Measurements from ENCODE around the gene TMEM132D. TPM values are rescaled to one million over a fixed set of nuclear protein-coding genes. Genes with fewer than 3 reads are reported as not detected.

The TMEM132D gene
- total RNA-seq, 1 donor from 2014 or later, result 1.1 TPM

GRCh38 chr12:129325566-129325965, 578.3 kb downstream of the TMEM132D start:
- Mint-ChIP-seq H3K9me3 (no peaks in the 10 kb centered on the region), H3K4me1 (peaks cover 12% of the 10 kb centered on the region)
- TF ChIP-seq CTCF (IDR thresholded peaks at IDR 0.05), result no peak
- no peak for TF ChIP-seq EZH2 (IDR thresholded peaks at IDR 0.05)
- no peak for TF ChIP-seq EZH2phosphoT487 (IDR thresholded peaks at IDR 0.05)

GRCh38 chr12:129312048-129312447, 591.8 kb downstream of the TMEM132D start:
- no peak for TF ChIP-seq EZH2phosphoT487 (IDR thresholded peaks at IDR 0.05)
- TF ChIP-seq CTCF (IDR thresholded peaks at IDR 0.05), result no peak
- Histone ChIP-seq H4K20me1 (ENCODE audit: low read depth) (no peaks in the 10 kb centered on the region), H3K9me3 (ENCODE audit: low read depth) (no peaks in the 10 kb centered on the region), H3K27ac (no peak overlapping the region), H3K9ac (no peak overlapping the region), H3K4me1 (peaks cover 5% of the 10 kb centered on the region), H3K4me2 (no peak overlapping the region), H3K4me3 (no peak overlapping the region), H2AFZ (replicated peaks) (no peak overlapping the region), H3F3A (ENCODE audit: low read depth) (no peaks in the 10 kb centered on the region), H3K27me3 (no peaks in the 10 kb centered on the region), H3K36me3 (no peaks in the 10 kb centered on the region), H3K79me2 (ENCODE audit: low read depth) (no peaks in the 10 kb centered on the region)
- H3K27ac Mint-ChIP-seq, result no peak overlapping the region
- no peaks in the 10 kb centered on the region for H3K36me3 Mint-ChIP-seq
- H3K27me3 Mint-ChIP-seq (ENCODE audit: insufficient read depth, low read depth), result no peaks in the 10 kb centered on the region
- H3K9me3 Mint-ChIP-seq, result peaks cover 4% of the 10 kb centered on the region
- DNase-seq (ENCODE audit: low spot score), result peak; percentile 48
- no peaks in the 10 kb centered on the region for H3K4me1 Mint-ChIP-seq
- H3K4me3 Mint-ChIP-seq, result no peak overlapping the region

More at GRCh38 chr12:129325566-129325965, 578.3 kb downstream of the TMEM132D start:
- Mint-ChIP-seq H3K36me3 (no peaks in the 10 kb centered on the region), H3K4me3 (no peak overlapping the region), H3K27ac (no peak overlapping the region), H3K27me3 (ENCODE audit: insufficient read depth, low read depth) (no peaks in the 10 kb centered on the region)
- Histone ChIP-seq H3K27me3 (no peaks in the 10 kb centered on the region), H3F3A (ENCODE audit: low read depth) (no peaks in the 10 kb centered on the region), H3K36me3 (no peaks in the 10 kb centered on the region), H4K20me1 (ENCODE audit: low read depth) (no peaks in the 10 kb centered on the region), H3K4me2 (no peak overlapping the region), H3K27ac (no peak overlapping the region), H3K4me3 (no peak overlapping the region), H3K79me2 (ENCODE audit: low read depth) (no peaks in the 10 kb centered on the region), H2AFZ (replicated peaks) (no peak overlapping the region), H3K9ac (no peak overlapping the region), H3K9me3 (ENCODE audit: low read depth) (no peaks in the 10 kb centered on the region), H3K4me1 (peaks cover 3% of the 10 kb centered on the region)
- no peak for DNase-seq (ENCODE audit: low spot score)

- H3K9me3 Mint-ChIP-seq, result peaks cover 4% of the 10 kb centered on the region
- H3K4me1 ChIP-seq, result peaks cover 5% of the 10 kb centered on the region
- no peaks in the 10 kb centered on the region for H3K36me3 Mint-ChIP-seq
- H4K20me1 ChIP-seq (ENCODE audit: low read depth), result no peaks in the 10 kb centered on the region
- no peaks in the 10 kb centered on the region for H3K27me3 ChIP-seq
- H3F3A ChIP-seq (ENCODE audit: low read depth), result no peaks in the 10 kb centered on the region
- H2AFZ ChIP-seq (replicated peaks), result no peak overlapping the region
- no peaks in the 10 kb centered on the region for H3K4me1 Mint-ChIP-seq
- H3K4me2 ChIP-seq, result no peak overlapping the region
- no peak overlapping the region for H3K9ac ChIP-seq
- H3K27ac Mint-ChIP-seq, result no peak overlapping the region
- H3K27me3 Mint-ChIP-seq (ENCODE audit: insufficient read depth, low read depth), result no peaks in the 10 kb centered on the region
- DNase-seq (ENCODE audit: low spot score), result no peak
- no peak overlapping the region for H3K27ac ChIP-seq
- no peak for TF ChIP-seq CTCF (IDR thresholded peaks at IDR 0.05)
- H3K79me2 ChIP-seq (ENCODE audit: low read depth), result no peaks in the 10 kb centered on the region
- H3K4me3 Mint-ChIP-seq, result no peak overlapping the region
- no peaks in the 10 kb centered on the region for H3K9me3 ChIP-seq (ENCODE audit: low read depth)
- no peaks in the 10 kb centered on the region for H3K36me3 ChIP-seq
- no peak overlapping the region for H3K4me3 ChIP-seq
Measured at GRCh38 chr12:129310346-129310745, 593.5 kb downstream of the TMEM132D start.

GRCh38 chr12:129305851-129306250, 598.0 kb downstream of the TMEM132D start:
- Histone ChIP-seq H3K36me3 (no peaks in the 10 kb centered on the region), H4K20me1 (ENCODE audit: low read depth) (no peaks in the 10 kb centered on the region), H3K9ac (no peak overlapping the region), H3K4me1 (peaks cover 5% of the 10 kb centered on the region), H3K27ac (no peak overlapping the region), H3K79me2 (ENCODE audit: low read depth) (no peaks in the 10 kb centered on the region), H3K4me2 (no peak overlapping the region), H2AFZ (replicated peaks) (no peak overlapping the region), H3F3A (ENCODE audit: low read depth) (no peaks in the 10 kb centered on the region), H3K27me3 (no peaks in the 10 kb centered on the region), H3K9me3 (ENCODE audit: low read depth) (no peaks in the 10 kb centered on the region), H3K4me3 (no peak overlapping the region)
- Mint-ChIP-seq H3K4me1 (no peaks in the 10 kb centered on the region), H3K27ac (no peak overlapping the region), H3K4me3 (no peak overlapping the region), H3K36me3 (peaks cover 4% of the 10 kb centered on the region), H3K9me3 (no peaks in the 10 kb centered on the region), H3K27me3 (ENCODE audit: insufficient read depth, low read depth) (no peaks in the 10 kb centered on the region)
- DNase-seq (ENCODE audit: low spot score), result no peak
- TF ChIP-seq EZH2 (IDR thresholded peaks at IDR 0.05) (no peak), EZH2phosphoT487 (IDR thresholded peaks at IDR 0.05) (no peak), CTCF (IDR thresholded peaks at IDR 0.05) (no peak)
